GM12878 (cell line): ENCODE data around the gene HOXB6. TPM values are rescaled to one million over a fixed set of nuclear protein-coding genes. Genes with fewer than 3 reads are reported as not detected.

Experiments used
- ATAC-seq: fragments of 200-7000 bp; cut with Tn5 transposase; 3 replicates; pipeline ENCODE4 v1.9.1; 2020; ENCODE audit warnings: mild to moderate bottlenecking, moderate library complexity
- BruUV-seq: library from RNA; stranded (reverse); fragments of 400-500 nt; replicated peaks from 2 replicates; lab custom pipeline; 2021; lab: Mats Ljungman, UMichigan
- CTCF ChIA-PET: fragments of 300-600 bp; sonication (Branson Sonifier 250); formaldehyde crosslinking; extraction: SDS; loops from one replicate; lab custom pipeline; 2021; ENCODE audit warnings: inconsistent platforms; lab: Yijun Ruan, JAX
- POLR2A ChIA-PET: fragments of 350-600 bp; formaldehyde crosslinking; extraction: SDS; loops from one replicate; lab custom pipeline; 2021; ENCODE audit warnings: inconsistent platforms; lab: Charles Lee
- RAD21 ChIA-PET: fragments of 300-600 bp; sonication (Branson Sonifier 250); formaldehyde crosslinking; loops from one replicate; lab custom pipeline; 2023; ENCODE audit warnings: antibody characterized with exemption; ENCODE audit not compliant: unreplicated experiment; lab: Charles Lee
- SMC1A ChIA-PET: fragments of 300-600 bp; sonication (Branson Sonifier 250); formaldehyde crosslinking; loops from one replicate; lab custom pipeline; 2023; ENCODE audit not compliant: unreplicated experiment, uncharacterized antibody; lab: Charles Lee
- DNase-seq: peaks from one replicate; pipeline ENCODE4 v3.0.0-alpha.2; 2011; ENCODE audit warnings: low read depth, low spot score
- FAIRE-seq: peaks from 3 replicates; lab custom pipeline; 2011; peaks lifted over from hg19 to GRCh38; lab: Jason Lieb, UNC
- H2AFZ ChIP-seq: 2 replicates; pipeline ENCODE4 v1.6.0; 2011; ENCODE audit warnings: low read depth, low read length, control low read depth; ENCODE audit not compliant: control insufficient read depth
- H3K27ac ChIP-seq: 2 replicates; pipeline ENCODE4 v1.5.1; 2011; ENCODE audit warnings: control low read depth; ENCODE audit not compliant: control insufficient read depth, insufficient read depth
- H3K27me3 ChIP-seq, 2 experiments: replicated peaks in 1 of 2; 2 replicates each; pipeline versions ENCODE4 v1.6.0 to v1.6.1; 2011; ENCODE audit warnings: low read length in 1 of 2; ENCODE audit not compliant: control insufficient read depth in 2 of 2, insufficient read depth in 2 of 2
- H3K36me3 ChIP-seq, 2 experiments: 2 replicates each; pipeline ENCODE4 v1.5.1; 2011; ENCODE audit warnings: low read length in 1 of 2; ENCODE audit not compliant: control insufficient read depth in 2 of 2, insufficient read depth in 2 of 2
- H3K4me1 ChIP-seq: 2 replicates; pipeline ENCODE4 v1.6.1; 2011; ENCODE audit warnings: mild to moderate bottlenecking, low read length, moderate library complexity, mixed read lengths; ENCODE audit not compliant: control insufficient read depth, insufficient read depth
- H3K4me2 ChIP-seq: 2 replicates; pipeline ENCODE4 v1.6.0; 2011; ENCODE audit warnings: control low read depth; ENCODE audit not compliant: control insufficient read depth, insufficient read depth
- H3K4me3 ChIP-seq: fragments of 200-600 bp; sonication (generic); 2 replicates; pipeline ENCODE4 v1.5.1; 2016
- H3K79me2 ChIP-seq: 2 replicates; pipeline ENCODE4 v1.6.0; 2011; ENCODE audit warnings: low read length; ENCODE audit not compliant: control insufficient read depth, insufficient read depth
- H3K9ac ChIP-seq: 2 replicates; pipeline ENCODE4 v1.8.0; 2011; ENCODE audit warnings: low read length, control low read depth, mixed read lengths; ENCODE audit not compliant: control insufficient read depth, insufficient read depth
- H3K9me3 ChIP-seq: replicated peaks from 3 replicates; pipeline ENCODE4 v1.5.1; 2011; ENCODE audit warnings: mild to moderate bottlenecking, low read length; ENCODE audit not compliant: control insufficient read depth, insufficient read depth
- H4K20me1 ChIP-seq: 2 replicates; pipeline ENCODE4 v1.6.0; 2011; ENCODE audit not compliant: control insufficient read depth, insufficient read depth
- BRCA1 ChIP-seq: IDR thresholded peaks from 2 replicates; pipeline ENCODE4 v1.6.1; 2011; ENCODE audit warnings: low read depth, low read length, improper control_type of control experiment
- DPF2 ChIP-seq: fragments of 450-650 bp; IDR thresholded peaks from 2 replicates; pipeline ENCODE4 v1.6.1; 2017; ENCODE audit warnings: mild to moderate bottlenecking
- EGR1 ChIP-seq, 2 experiments: IDR thresholded peaks; 1 replicate in 1 of 2; 2 replicates in 1 of 2; pipeline ENCODE4 v1.6.1; 2011 to 2012; ENCODE audit warnings: low read depth in 2 of 2, low read length in 2 of 2, borderline replicate concordance in 1 of 2, mild to moderate bottlenecking in 1 of 2, moderate library complexity in 1 of 2
- HDAC2 ChIP-seq: fragments of 200-600 bp; sonication (generic); IDR thresholded peaks from 2 replicates; pipeline ENCODE4 v1.6.1; 2017
- LARP7 ChIP-seq: fragments of 450-650 bp; IDR thresholded peaks from 2 replicates; pipeline ENCODE4 v1.6.1; 2017; ENCODE audit warnings: mild to moderate bottlenecking
- NFYB ChIP-seq: IDR thresholded peaks from 2 replicates; pipeline ENCODE4 v1.6.1; 2011; ENCODE audit warnings: low read depth, mild to moderate bottlenecking, low read length, improper control_type of control experiment, moderate library complexity; ENCODE audit not compliant: insufficient read depth
- POLR2A ChIP-seq: IDR thresholded peaks from 2 replicates; pipeline ENCODE4 v1.6.1; 2011; ENCODE audit warnings: low read depth, mild to moderate bottlenecking, low read length
- POLR2AphosphoS2 ChIP-seq: IDR thresholded peaks from 2 replicates; pipeline ENCODE4 v1.6.1; 2011; ENCODE audit warnings: low read depth, mild to moderate bottlenecking, low read length, improper control_type of control experiment, moderate library complexity
- RAD51 ChIP-seq: fragments of 450-650 bp; IDR thresholded peaks from 2 replicates; pipeline ENCODE4 v1.6.1; 2016; ENCODE audit warnings: moderate library complexity, mild to moderate bottlenecking, inconsistent platforms
- RFX5 ChIP-seq: IDR thresholded peaks from 2 replicates; pipeline ENCODE4 v1.6.1; 2011; ENCODE audit warnings: low read depth, low read length, improper control_type of control experiment
- YY1 ChIP-seq: IDR thresholded peaks from 2 replicates; pipeline ENCODE4 v1.6.1; 2011; ENCODE audit warnings: low read depth, mild to moderate bottlenecking, low read length
- WGBS: methylation state at CpG from one replicate; pipeline ENCODE4 v1.1.6; 2016; ENCODE audit warnings: low lambda C conversion rate; ENCODE audit not compliant: insufficient replicate concordance, insufficient coverage; ENCODE audit errors: missing lambda C conversion rate; 5-methylcytosine and 5-hydroxymethylcytosine counted together
- in situ Hi-C: fragments of 300-500 bp; cut with MboI; formaldehyde crosslinking; loops from 9 replicates; pipeline ENCODE4 v1.14.3; 2018; ENCODE audit warnings: mixed read lengths
- intact Hi-C: fragments of 100-400 bp; cut with micrococcal nuclease; formaldehyde crosslinking; loops from one replicate; pipeline ENCODE4 v1.14.2; 2022; ENCODE audit not compliant: unreplicated experiment
- polyA plus RNA-seq, 11 experiments: library from polyadenylated mRNA; depleted of rRNA in 4 of 11; unstranded in 6 of 11; stranded (reverse) in 5 of 11; fragments of >200 nt; fragmentation: Nextera tagmentation in 4 of 11; fragmentation: Illumina TruSeq in 1 of 11; extraction: Ambion mirVana in 4 of 11; extraction: Trizol in 1 of 11; gene quantifications; 1 replicate in 1 of 11; 2 replicates in 10 of 11; pipeline versions ENCODE4 v1.2.1 to v1.2.3, GENCODE V29; 2011 to 2016; ENCODE audit warnings: inconsistent platforms in 2 of 11, missing spikeins in 2 of 11, low read depth in 1 of 11
- total RNA-seq, 4 experiments: library from RNA; depleted of rRNA in 3 of 4; stranded (reverse); fragments of >200 nt in 3 of 4; fragmentation: Illumina TruSeq in 1 of 4; extraction: Trizol in 1 of 4; gene quantifications; 2 replicates each; pipeline versions ENCODE4 v1.2.1 to v1.2.3, GENCODE V29; 2013 to 2021
- TF ChIP-seq, protein P1 (sequence below): fragments of 450-650 bp; conservative IDR thresholded peaks from 2 replicates; pipeline ENCODE4 v1.6.1; 2017; ENCODE audit warnings: mild to moderate bottlenecking, moderate library complexity
- TF ChIP-seq, protein P2 (sequence below): fragments of 450-650 bp; IDR thresholded peaks from 2 replicates; pipeline ENCODE4 v1.6.1; 2017; ENCODE audit warnings: mild to moderate bottlenecking
- TF ChIP-seq, protein P3 (sequence below): IDR thresholded peaks from 2 replicates; pipeline ENCODE4 v1.6.1; 2011; ENCODE audit warnings: borderline replicate concordance, low read depth, mild to moderate bottlenecking, moderate library complexity, mixed read lengths, low read length; ENCODE audit not compliant: insufficient read depth; ENCODE audit errors: extremely low read length
- TF ChIP-seq, protein P4 (sequence below): IDR thresholded peaks from 2 replicates; pipeline ENCODE4 v1.6.1; 2011; ENCODE audit warnings: low read depth, mild to moderate bottlenecking, low read length, moderate library complexity, borderline replicate concordance; ENCODE audit errors: extremely low read depth
- TF ChIP-seq, protein P5 (sequence below): IDR thresholded peaks from 2 replicates; pipeline ENCODE4 v1.6.1; 2011; ENCODE audit warnings: low read depth, low read length, improper control_type of control experiment, borderline replicate concordance
- TF ChIP-seq, protein P6 (sequence below): IDR thresholded peaks from 2 replicates; pipeline ENCODE4 v1.6.1; 2012; ENCODE audit warnings: low read depth, low read length, improper control_type of control experiment

HOXB6 gene
- total and polyA plus RNA-seq, 10 of the 15 experiments (the other 5 are each of a cell fraction or from before 2014, with no cell fraction given): 0.04 to 0.51 (median 0.09) TPM; not detected in 2

DNA sequence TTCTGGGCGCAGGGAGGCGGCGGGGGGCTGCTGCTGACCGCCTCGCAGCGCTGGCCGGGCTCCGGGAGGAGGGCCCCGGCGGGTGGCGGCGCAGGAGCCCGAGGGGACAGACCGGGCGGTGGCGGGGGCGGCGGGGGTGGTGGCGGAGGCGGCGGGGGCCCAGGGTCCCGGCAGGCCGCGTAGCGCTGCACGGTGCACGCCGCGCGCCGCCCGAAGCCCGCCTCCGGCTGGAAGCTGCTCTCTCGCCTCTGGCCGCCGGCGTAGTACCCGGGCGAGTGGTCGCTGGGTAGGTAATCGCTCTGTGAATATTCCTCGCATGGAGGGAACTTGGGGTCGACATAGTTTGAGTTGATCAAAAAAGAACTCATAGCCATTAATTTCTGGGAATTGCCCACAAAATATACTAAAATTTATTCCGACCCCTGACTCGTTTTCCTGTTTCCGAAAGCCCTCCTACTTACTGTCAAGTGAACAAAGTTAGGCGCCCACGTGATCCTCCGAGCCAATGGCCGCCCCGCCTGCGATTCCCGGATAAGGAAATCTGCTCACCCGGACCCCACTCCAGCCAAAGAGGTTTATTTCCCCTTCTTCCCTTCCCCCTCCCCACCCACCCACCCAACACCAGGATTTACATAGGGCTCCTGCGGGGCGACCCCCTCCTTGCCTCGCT, 26.7 kb downstream of the HOXB6 start, which contains the start of gene HOXB4:
Gene HOXB4 (minus strand): TSS at position 405 of the 670 bp plus-strand sequence. CDS start 31 bp downstream, at position 374.
- Histone ChIP-seq H3K4me2 (peak within 1 kb of the TSS; percentile 92), H3K27me3 (no peaks in the 10 kb centered on the region), H3K79me2 (peaks cover 7% of the 10 kb centered on the region), H2AFZ (peak within 1 kb of the TSS; percentile 85), H3K36me3 (no peaks in the 10 kb centered on the region), H3K9me3 (no peaks in the 10 kb centered on the region), H3K9ac (peak within 1 kb of the TSS; percentile 77), H3K27ac (peak within 1 kb of the TSS; percentile 57), H3K4me1 (peaks cover 23% of the 10 kb centered on the region), H3K4me3 (peak within 1 kb of the TSS; percentile 93), H4K20me1 (no peaks in the 10 kb centered on the region)
- BruUV-seq: no TSS peak
- ChIA-PET SMC1A (interaction anchor here (0.9 to 2.7 kb wide), 7 partner anchors 67 to 244 kb away, joined by 3 to 6 read pairs (median 3); no protein-coding TSS in a partner anchor), RAD21 (interaction anchor here (0.7 to 2.3 kb wide), 9 partner anchors 15 to 244 kb away, joined by 3 to 8 read pairs (median 4); no protein-coding TSS in a partner anchor), CTCF (interaction anchor here (1.0 to 2.3 kb wide), 4 partner anchors 85 to 315 kb away, joined by 4 to 10 read pairs (median 4); no protein-coding TSS in a partner anchor), POLR2A (interaction anchor here (0.6 to 1.0 kb wide), 3 partner anchors 56 to 255 kb away, joined by 3 to 5 read pairs (median 3); no protein-coding TSS in a partner anchor)
- DNase-seq (peak; percentile 43), ATAC-seq (peak; percentile 80), FAIRE-seq (no peak)
- intact Hi-C loops: no loop called here
- under 1% methylated on average over 36 of the region's 58 CpGs for WGBS
- in situ Hi-C loops: no loop called here
- TF ChIP-seq POLR2A: peak; percentile 62
- TF ChIP-seq, protein P1, sequence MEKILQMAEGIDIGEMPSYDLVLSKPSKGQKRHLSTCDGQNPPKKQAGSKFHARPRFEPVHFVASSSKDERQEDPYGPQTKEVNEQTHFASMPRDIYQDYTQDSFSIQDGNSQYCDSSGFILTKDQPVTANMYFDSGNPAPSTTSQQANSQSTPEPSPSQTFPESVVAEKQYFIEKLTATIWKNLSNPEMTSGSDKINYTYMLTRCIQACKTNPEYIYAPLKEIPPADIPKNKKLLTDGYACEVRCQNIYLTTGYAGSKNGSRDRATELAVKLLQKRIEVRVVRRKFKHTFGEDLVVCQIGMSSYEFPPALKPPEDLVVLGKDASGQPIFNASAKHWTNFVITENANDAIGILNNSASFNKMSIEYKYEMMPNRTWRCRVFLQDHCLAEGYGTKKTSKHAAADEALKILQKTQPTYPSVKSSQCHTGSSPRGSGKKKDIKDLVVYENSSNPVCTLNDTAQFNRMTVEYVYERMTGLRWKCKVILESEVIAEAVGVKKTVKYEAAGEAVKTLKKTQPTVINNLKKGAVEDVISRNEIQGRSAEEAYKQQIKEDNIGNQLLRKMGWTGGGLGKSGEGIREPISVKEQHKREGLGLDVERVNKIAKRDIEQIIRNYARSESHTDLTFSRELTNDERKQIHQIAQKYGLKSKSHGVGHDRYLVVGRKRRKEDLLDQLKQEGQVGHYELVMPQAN: peak; percentile 57
- TF ChIP-seq, protein P2, sequence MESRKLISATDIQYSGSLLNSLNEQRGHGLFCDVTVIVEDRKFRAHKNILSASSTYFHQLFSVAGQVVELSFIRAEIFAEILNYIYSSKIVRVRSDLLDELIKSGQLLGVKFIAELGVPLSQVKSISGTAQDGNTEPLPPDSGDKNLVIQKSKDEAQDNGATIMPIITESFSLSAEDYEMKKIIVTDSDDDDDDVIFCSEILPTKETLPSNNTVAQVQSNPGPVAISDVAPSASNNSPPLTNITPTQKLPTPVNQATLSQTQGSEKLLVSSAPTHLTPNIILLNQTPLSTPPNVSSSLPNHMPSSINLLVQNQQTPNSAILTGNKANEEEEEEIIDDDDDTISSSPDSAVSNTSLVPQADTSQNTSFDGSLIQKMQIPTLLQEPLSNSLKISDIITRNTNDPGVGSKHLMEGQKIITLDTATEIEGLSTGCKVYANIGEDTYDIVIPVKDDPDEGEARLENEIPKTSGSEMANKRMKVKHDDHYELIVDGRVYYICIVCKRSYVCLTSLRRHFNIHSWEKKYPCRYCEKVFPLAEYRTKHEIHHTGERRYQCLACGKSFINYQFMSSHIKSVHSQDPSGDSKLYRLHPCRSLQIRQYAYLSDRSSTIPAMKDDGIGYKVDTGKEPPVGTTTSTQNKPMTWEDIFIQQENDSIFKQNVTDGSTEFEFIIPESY: no peak
- peak; percentile 96 for TF ChIP-seq RAD51
- no peak for TF ChIP-seq BRCA1
- TF ChIP-seq, protein P3, sequence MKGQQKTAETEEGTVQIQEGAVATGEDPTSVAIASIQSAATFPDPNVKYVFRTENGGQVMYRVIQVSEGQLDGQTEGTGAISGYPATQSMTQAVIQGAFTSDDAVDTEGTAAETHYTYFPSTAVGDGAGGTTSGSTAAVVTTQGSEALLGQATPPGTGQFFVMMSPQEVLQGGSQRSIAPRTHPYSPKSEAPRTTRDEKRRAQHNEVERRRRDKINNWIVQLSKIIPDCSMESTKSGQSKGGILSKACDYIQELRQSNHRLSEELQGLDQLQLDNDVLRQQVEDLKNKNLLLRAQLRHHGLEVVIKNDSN: peak; percentile 87
- peak; percentile 77 for TF ChIP-seq NFYB
- no peak for TF ChIP-seq LARP7
- TF ChIP-seq, protein P4, sequence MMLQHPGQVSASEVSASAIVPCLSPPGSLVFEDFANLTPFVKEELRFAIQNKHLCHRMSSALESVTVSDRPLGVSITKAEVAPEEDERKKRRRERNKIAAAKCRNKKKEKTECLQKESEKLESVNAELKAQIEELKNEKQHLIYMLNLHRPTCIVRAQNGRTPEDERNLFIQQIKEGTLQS: peak; percentile 63; the same call in 1 of the 2 replicates
- TF ChIP-seq RFX5: no peak
- TF ChIP-seq HDAC2: no peak
- no peak for TF ChIP-seq EGR1 (IDR thresholded peaks at IDR 0.05; ENCODE audit: borderline replicate concordance in 1 of 2, low read depth in 2 of 2, low read length in 2 of 2)
- peak; percentile 82 for TF ChIP-seq YY1
- 0 out of 2 replicates have a peak, but pooled peaks have one; percentile 31 for TF ChIP-seq POLR2AphosphoS2
- TF ChIP-seq DPF2: 0 out of 2 replicates have a peak, but pooled peaks have one; percentile 15
- TF ChIP-seq, protein P5, sequence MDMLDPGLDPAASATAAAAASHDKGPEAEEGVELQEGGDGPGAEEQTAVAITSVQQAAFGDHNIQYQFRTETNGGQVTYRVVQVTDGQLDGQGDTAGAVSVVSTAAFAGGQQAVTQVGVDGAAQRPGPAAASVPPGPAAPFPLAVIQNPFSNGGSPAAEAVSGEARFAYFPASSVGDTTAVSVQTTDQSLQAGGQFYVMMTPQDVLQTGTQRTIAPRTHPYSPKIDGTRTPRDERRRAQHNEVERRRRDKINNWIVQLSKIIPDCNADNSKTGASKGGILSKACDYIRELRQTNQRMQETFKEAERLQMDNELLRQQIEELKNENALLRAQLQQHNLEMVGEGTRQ: peak; percentile 84
- TF ChIP-seq, protein P6, sequence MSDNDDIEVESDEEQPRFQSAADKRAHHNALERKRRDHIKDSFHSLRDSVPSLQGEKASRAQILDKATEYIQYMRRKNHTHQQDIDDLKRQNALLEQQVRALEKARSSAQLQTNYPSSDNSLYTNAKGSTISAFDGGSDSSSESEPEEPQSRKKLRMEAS: peak; percentile 73; the same call in 1 of the 2 replicates
